ENCODE data around the gene VANGL1. TPM values are rescaled to one million over a fixed set of nuclear protein-coding genes. Genes with fewer than 3 reads are reported as not detected.

Gene VANGL1
- total RNA-seq, 1 donor from 2014 or later, result 13.8 TPM

DNA sequence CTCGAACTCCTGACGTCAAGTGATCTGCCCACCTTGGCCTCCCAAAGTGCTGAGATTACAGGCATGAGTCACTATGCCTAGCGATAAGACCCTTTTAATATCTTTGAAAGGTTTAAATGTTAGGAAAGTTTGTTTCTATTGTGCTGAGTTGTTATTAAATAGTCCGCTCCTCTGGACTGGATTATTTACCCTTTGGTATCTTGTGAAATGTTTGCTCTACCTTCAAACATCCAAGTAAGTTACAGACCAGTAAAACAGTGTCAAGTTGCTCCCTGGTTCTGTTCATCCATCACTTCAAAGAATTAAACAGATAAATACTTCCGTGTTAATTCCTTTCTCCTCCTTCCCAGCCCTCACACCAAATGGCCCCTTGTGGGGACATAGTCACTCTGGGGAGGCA lies 82.0 kb downstream of the VANGL1 start:
- Mint-ChIP-seq H3K4me3 (ENCODE audit: unreplicated experiment) (no peak overlapping the region), H3K27ac (ENCODE audit: unreplicated experiment) (no peak overlapping the region), H3K9me3 (ENCODE audit: unreplicated experiment) (no peaks in the 10 kb centered on the region), H3K36me3 (ENCODE audit: low read depth, unreplicated experiment) (peaks cover 4% of the 10 kb centered on the region), H3K27me3 (ENCODE audit: low read depth, unreplicated experiment) (peaks cover 9% of the 10 kb centered on the region), H3K4me1 (ENCODE audit: low read depth, unreplicated experiment) (peaks cover 12% of the 10 kb centered on the region)
- Histone ChIP-seq H2AFZ (ENCODE audit: low read depth, low read length) (no peak overlapping the region), H3K4me2 (ENCODE audit: low read length) (no peak overlapping the region), H3K4me1 (ENCODE audit: insufficient read depth, low read length) (no peaks in the 10 kb centered on the region), H3K27me3 (ENCODE audit: insufficient read depth, low read length) (no peaks in the 10 kb centered on the region), H3K9me3 (ENCODE audit: insufficient read depth, low read depth, low read length) (no peaks in the 10 kb centered on the region), H3K4me3 (ENCODE audit: insufficient read depth, low read depth, low read length) (no peak overlapping the region), H3K9ac (ENCODE audit: low read length) (no peak overlapping the region), H3K27ac (ENCODE audit: low read depth, low read length) (no peak overlapping the region), H3K36me3 (ENCODE audit: insufficient read depth, low read length) (no peaks in the 10 kb centered on the region), H3K79me2 (ENCODE audit: insufficient read depth, low read length) (no peaks in the 10 kb centered on the region), H4K20me1 (ENCODE audit: insufficient read depth, low read length) (no peaks in the 10 kb centered on the region)
- DNase-seq (ENCODE audit: low read depth) (no peak), FAIRE-seq (no peak)
- no peak for TF ChIP-seq EZH2 (IDR thresholded peaks at IDR 0.05; ENCODE audit: insufficient read depth, low read length)
- no peak for TF ChIP-seq CTCF (IDR thresholded peaks at IDR 0.05; ENCODE audit: insufficient read depth, low read depth, low read length)

- no peaks in the 10 kb centered on the region for H3K9me3 Mint-ChIP-seq (ENCODE audit: unreplicated experiment)
- TF ChIP-seq EZH2 (IDR thresholded peaks at IDR 0.05; ENCODE audit: insufficient read depth, low read length) (no peak), CTCF (IDR thresholded peaks at IDR 0.05; ENCODE audit: insufficient read depth, low read depth, low read length) (no peak)
- no peaks in the 10 kb centered on the region for H3K79me2 ChIP-seq (ENCODE audit: insufficient read depth, low read length)
- no peaks in the 10 kb centered on the region for H3K36me3 ChIP-seq (ENCODE audit: insufficient read depth, low read length)
- H3K4me3 ChIP-seq (ENCODE audit: insufficient read depth, low read depth, low read length), result no peak overlapping the region
- no peak overlapping the region for H3K4me3 Mint-ChIP-seq (ENCODE audit: unreplicated experiment)
- H3K4me2 ChIP-seq (ENCODE audit: low read length), result no peak overlapping the region
- FAIRE-seq, result no peak
- peaks cover under 1% of the 10 kb centered on the region for H3K27me3 Mint-ChIP-seq (ENCODE audit: low read depth, unreplicated experiment)
- no peak overlapping the region for H3K27ac ChIP-seq (ENCODE audit: low read depth, low read length)
- DNase-seq (ENCODE audit: low read depth), result no peak
- H4K20me1 ChIP-seq (ENCODE audit: insufficient read depth, low read length), result no peaks in the 10 kb centered on the region
- no peaks in the 10 kb centered on the region for H3K4me1 ChIP-seq (ENCODE audit: insufficient read depth, low read length)
- H3K27me3 ChIP-seq (ENCODE audit: insufficient read depth, low read length), result no peaks in the 10 kb centered on the region
- no peak overlapping the region for H2AFZ ChIP-seq (ENCODE audit: low read depth, low read length)
- peaks cover 12% of the 10 kb centered on the region for H3K4me1 Mint-ChIP-seq (ENCODE audit: low read depth, unreplicated experiment)
- no peak overlapping the region for H3K27ac Mint-ChIP-seq (ENCODE audit: unreplicated experiment)
- H3K36me3 Mint-ChIP-seq (ENCODE audit: low read depth, unreplicated experiment), result peaks cover 4% of the 10 kb centered on the region
- no peaks in the 10 kb centered on the region for H3K9me3 ChIP-seq (ENCODE audit: insufficient read depth, low read depth, low read length)
- H3K9ac ChIP-seq (ENCODE audit: low read length), result no peak overlapping the region
Observed at GRCh38 chr1:115725600-115725999, 83.8 kb downstream of the VANGL1 start.

- Mint-ChIP-seq H3K36me3 (ENCODE audit: low read depth, unreplicated experiment) (peaks cover 4% of the 10 kb centered on the region), H3K4me3 (ENCODE audit: unreplicated experiment) (no peak overlapping the region), H3K9me3 (ENCODE audit: unreplicated experiment) (no peaks in the 10 kb centered on the region), H3K27me3 (ENCODE audit: low read depth, unreplicated experiment) (no peaks in the 10 kb centered on the region), H3K4me1 (ENCODE audit: low read depth, unreplicated experiment) (peaks cover 12% of the 10 kb centered on the region), H3K27ac (ENCODE audit: unreplicated experiment) (no peak overlapping the region)
- no peak overlapping the region for H3K9ac ChIP-seq (ENCODE audit: low read length)
- no peaks in the 10 kb centered on the region for H4K20me1 ChIP-seq (ENCODE audit: insufficient read depth, low read length)
- no peak overlapping the region for H2AFZ ChIP-seq (ENCODE audit: low read depth, low read length)
- H3K79me2 ChIP-seq (ENCODE audit: insufficient read depth, low read length), result no peaks in the 10 kb centered on the region
- no peak overlapping the region for H3K27ac ChIP-seq (ENCODE audit: low read depth, low read length)
- TF ChIP-seq CTCF (IDR thresholded peaks at IDR 0.05; ENCODE audit: insufficient read depth, low read depth, low read length) (no peak), EZH2 (IDR thresholded peaks at IDR 0.05; ENCODE audit: insufficient read depth, low read length) (no peak)
- H3K9me3 ChIP-seq (ENCODE audit: insufficient read depth, low read depth, low read length), result no peaks in the 10 kb centered on the region
- H3K27me3 ChIP-seq (ENCODE audit: insufficient read depth, low read length), result no peaks in the 10 kb centered on the region
- FAIRE-seq (no peak), DNase-seq (ENCODE audit: low read depth) (no peak)
- H3K36me3 ChIP-seq (ENCODE audit: insufficient read depth, low read length), result no peaks in the 10 kb centered on the region
- H3K4me1 ChIP-seq (ENCODE audit: insufficient read depth, low read length), result no peaks in the 10 kb centered on the region
- no peak overlapping the region for H3K4me2 ChIP-seq (ENCODE audit: low read length)
- H3K4me3 ChIP-seq (ENCODE audit: insufficient read depth, low read depth, low read length), result no peak overlapping the region
Observed at GRCh38 chr1:115726161-115726560, 84.4 kb downstream of the VANGL1 start.
